Fibroblast of upper back skin (primary cell): Measurements from ENCODE around the gene ANG.
"Not testable (repeated sequence)": the region's sequence is repeated elsewhere in the genome, so short reads cannot be mapped to it uniquely, and the experiment has no call there.

Experiments
- DNase-seq: peaks from one replicate; pipeline ENCODE4 v3.0.0-alpha.2; 2013

The ANG gene

GRCh38 chr14:20688167-20688839 lies at the start of gene ANG:
ANG (plus strand) TSS chr14:20688764; CDS start chr14:20693565, 4,801 bp downstream.
- no peak for DNase-seq

- DNase-seq = no peak
Measured at GRCh38 chr14:20641591-20641990, 47.0 kb upstream of the ANG start, which contains the start of gene OR6S1. OR6S1 (minus strand) TSS chr14:20641691; CDS start chr14:20641691, 0 bp downstream.

- no peak for DNase-seq
Measured at GRCh38 chr14:20642182-20642581, 46.4 kb upstream of the ANG start.

GRCh38 chr14:20642755-20643154 lies 45.8 kb upstream of the ANG start:
- DNase-seq = not testable (repeated sequence)

- no peak for DNase-seq
Measured at GRCh38 chr14:20644520-20644919, 44.0 kb upstream of the ANG start.

- no peak for DNase-seq
Measured at GRCh38 chr14:20645481-20645880, 43.1 kb upstream of the ANG start.

GRCh38 chr14:20652996-20653975 lies 35.3 kb upstream of the ANG start:
- DNase-seq = peak; percentile 71

GRCh38 chr14:20655851-20656250 lies 32.7 kb upstream of the ANG start:
- DNase-seq = no peak

GRCh38 chr14:20656274-20656673 lies 32.3 kb upstream of the ANG start:
- DNase-seq = no peak

GRCh38 chr14:20657216-20658211 lies 31.1 kb upstream of the ANG start:
- DNase-seq = no peak

GRCh38 chr14:20658246-20658645 lies 30.3 kb upstream of the ANG start:
- no peak for DNase-seq

- no peak for DNase-seq
Measured at GRCh38 chr14:20659336-20659735, 29.2 kb upstream of the ANG start.

- DNase-seq = no peak
Measured at GRCh38 chr14:20659813-20660395, 28.7 kb upstream of the ANG start.

- no peak for DNase-seq
Measured at GRCh38 chr14:20661197-20661596, 27.4 kb upstream of the ANG start.

GRCh38 chr14:20662968-20663732 lies 25.4 kb upstream of the ANG start:
- peak; percentile 52 for DNase-seq

- not testable (repeated sequence) for DNase-seq
Measured at GRCh38 chr14:20666400-20666961, 22.1 kb upstream of the ANG start.

GRCh38 chr14:20667957-20668356 lies 20.6 kb upstream of the ANG start:
- no peak for DNase-seq

GRCh38 chr14:20668969-20669368 lies 19.6 kb upstream of the ANG start:
- DNase-seq = no peak

GRCh38 chr14:20671597-20672283 lies 16.8 kb upstream of the ANG start:
- DNase-seq = no peak

GRCh38 chr14:20675669-20676068 lies 12.9 kb upstream of the ANG start:
- no peak for DNase-seq
